GM18498 (cell line): ENCODE results near the gene HNRNPAB.
"Not testable (repeated sequence)": the region's sequence is repeated elsewhere in the genome, so short reads cannot be mapped to it uniquely, and the experiment has no call there.

Source experiments
- ATAC-seq: cut with Tn5 transposase; IDR thresholded peaks from one replicate; pipeline ENCODE4 v1.9.1; 2021; ENCODE audit warnings: mild to moderate bottlenecking, moderate library complexity; ENCODE audit not compliant: unreplicated experiment

The HNRNPAB gene

GRCh38 chr5:178241688-178242231, 37.4 kb downstream of the HNRNPAB start:
- ATAC-seq: no peak

DNA sequence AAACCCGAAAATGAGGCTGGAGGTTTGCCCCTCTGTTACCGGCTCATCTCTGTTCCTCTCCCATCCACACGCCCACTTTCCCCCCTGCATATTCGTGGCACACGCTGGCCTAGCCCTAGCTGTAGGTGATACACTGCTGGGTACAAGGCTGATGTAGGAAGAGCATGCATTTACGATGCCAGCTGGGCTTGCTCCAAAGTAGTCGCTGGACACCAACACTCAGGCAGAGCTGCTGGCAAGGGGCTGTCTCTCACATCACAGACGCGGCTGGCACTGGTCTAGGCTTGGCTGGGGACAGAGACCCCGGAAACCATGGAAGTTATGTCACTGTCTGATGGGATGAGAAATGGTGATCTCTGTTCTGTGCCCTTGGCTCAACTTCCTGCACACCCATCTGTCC, 38.1 kb downstream of the HNRNPAB start:
- ATAC-seq: no peak

- ATAC-seq: no peak
Measured at GRCh38 chr5:178244576-178244975, 40.2 kb downstream of the HNRNPAB start.

- ATAC-seq: no peak
Measured at GRCh38 chr5:178245389-178245788, 41.1 kb downstream of the HNRNPAB start.

DNA sequence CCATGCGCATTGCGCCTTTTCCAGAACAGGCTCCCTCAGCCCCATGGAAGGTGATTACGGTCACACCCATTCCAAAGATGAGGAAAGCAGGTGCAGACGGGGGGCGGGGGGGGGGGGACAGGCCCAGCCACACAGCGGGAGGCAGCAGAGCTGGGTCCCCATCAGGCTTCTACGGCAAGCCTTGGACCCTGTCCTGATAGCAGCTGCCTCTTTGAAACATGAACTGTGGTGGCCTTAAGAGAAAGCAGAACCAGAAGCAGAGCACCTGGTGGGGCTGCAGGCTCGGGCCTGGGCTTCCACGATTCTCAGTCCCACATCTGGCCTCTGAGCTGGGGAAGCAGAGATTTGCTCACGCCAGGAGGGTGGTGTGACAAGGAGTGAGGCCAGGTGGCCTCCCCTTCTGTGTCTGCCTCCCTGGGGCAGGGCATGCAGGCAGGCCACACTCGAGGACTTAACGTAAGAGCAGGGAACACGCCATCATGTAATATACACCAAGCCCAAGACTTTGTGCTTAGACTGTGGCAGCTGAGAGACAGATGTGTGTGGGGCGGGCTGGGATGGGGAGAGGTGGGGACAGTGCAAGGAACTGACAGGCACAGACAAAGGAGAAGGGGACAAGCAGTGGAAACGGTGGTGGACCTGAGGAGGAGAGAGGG, 42.4 kb downstream of the HNRNPAB start:
- no peak for ATAC-seq

- ATAC-seq: no peak
Measured at GRCh38 chr5:178247481-178248456, 43.4 kb downstream of the HNRNPAB start.

DNA sequence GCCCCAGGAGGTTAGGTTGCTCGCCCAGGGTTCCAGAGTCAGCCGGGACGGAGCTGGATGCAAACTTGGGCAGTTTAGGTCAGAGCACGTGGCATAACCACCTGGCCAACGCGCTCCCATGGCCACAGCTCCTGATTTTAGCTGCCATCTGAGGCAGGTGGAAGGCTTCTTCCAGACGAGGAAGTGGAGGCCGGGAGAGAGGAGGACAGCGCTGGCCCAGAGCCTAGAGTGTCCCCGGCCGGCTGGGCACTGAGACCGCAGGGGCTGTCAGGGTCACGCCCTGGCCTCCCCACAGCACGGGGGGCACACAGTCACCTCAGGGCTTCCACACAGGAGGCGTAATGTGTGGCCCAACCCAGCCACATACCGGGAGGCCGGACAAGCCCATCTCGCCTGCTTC, 44.4 kb downstream of the HNRNPAB start:
- no peak for ATAC-seq

GRCh38 chr5:178249191-178249989, 45.1 kb downstream of the HNRNPAB start:
- no peak for ATAC-seq

GRCh38 chr5:178250263-178250662, 45.9 kb downstream of the HNRNPAB start:
- no peak for ATAC-seq

DNA sequence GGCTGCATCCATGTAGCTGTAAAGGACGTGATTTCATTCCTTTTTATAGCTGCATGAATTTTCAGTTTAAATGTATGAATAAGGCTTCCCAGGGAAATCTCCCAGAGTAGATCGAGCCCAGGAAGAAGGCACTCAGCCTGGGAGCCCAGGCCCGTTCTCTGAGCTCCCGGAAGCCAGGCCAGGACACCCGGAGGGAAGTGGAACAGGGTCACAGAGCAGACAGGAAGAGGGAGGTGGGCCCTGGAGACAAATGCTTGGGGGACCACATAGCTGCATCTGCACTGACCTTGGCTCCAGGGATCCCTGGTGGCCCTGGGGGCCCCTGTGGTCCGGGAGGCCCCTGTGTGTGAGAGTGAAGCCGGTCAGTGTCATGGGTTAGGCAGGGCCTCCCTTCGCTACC, 47.9 kb downstream of the HNRNPAB start:
- ATAC-seq: no peak

GRCh38 chr5:178253632-178254031, 49.3 kb downstream of the HNRNPAB start:
- ATAC-seq: not testable (repeated sequence)

- ATAC-seq: no peak
Measured at GRCh38 chr5:178256746-178257145, 52.4 kb downstream of the HNRNPAB start.

- ATAC-seq: no peak
Measured at GRCh38 chr5:178257650-178258049, 53.3 kb downstream of the HNRNPAB start.

- no peak for ATAC-seq
Measured at GRCh38 chr5:178259623-178260536, 55.5 kb downstream of the HNRNPAB start.
